ENCODE data around the gene GPR161. TPM values are rescaled to one million over a fixed set of nuclear protein-coding genes. Genes with fewer than 3 reads are reported as not detected.
"Not testable (repeated sequence)": the region's sequence is repeated elsewhere in the genome, so short reads cannot be mapped to it uniquely, and the experiment has no call there.

Gene GPR161, protein sequence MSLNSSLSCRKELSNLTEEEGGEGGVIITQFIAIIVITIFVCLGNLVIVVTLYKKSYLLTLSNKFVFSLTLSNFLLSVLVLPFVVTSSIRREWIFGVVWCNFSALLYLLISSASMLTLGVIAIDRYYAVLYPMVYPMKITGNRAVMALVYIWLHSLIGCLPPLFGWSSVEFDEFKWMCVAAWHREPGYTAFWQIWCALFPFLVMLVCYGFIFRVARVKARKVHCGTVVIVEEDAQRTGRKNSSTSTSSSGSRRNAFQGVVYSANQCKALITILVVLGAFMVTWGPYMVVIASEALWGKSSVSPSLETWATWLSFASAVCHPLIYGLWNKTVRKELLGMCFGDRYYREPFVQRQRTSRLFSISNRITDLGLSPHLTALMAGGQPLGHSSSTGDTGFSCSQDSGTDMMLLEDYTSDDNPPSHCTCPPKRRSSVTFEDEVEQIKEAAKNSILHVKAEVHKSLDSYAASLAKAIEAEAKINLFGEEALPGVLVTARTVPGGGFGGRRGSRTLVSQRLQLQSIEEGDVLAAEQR
- 16.4 and 24.6 TPM in 2 replicates for total RNA-seq

DNA sequence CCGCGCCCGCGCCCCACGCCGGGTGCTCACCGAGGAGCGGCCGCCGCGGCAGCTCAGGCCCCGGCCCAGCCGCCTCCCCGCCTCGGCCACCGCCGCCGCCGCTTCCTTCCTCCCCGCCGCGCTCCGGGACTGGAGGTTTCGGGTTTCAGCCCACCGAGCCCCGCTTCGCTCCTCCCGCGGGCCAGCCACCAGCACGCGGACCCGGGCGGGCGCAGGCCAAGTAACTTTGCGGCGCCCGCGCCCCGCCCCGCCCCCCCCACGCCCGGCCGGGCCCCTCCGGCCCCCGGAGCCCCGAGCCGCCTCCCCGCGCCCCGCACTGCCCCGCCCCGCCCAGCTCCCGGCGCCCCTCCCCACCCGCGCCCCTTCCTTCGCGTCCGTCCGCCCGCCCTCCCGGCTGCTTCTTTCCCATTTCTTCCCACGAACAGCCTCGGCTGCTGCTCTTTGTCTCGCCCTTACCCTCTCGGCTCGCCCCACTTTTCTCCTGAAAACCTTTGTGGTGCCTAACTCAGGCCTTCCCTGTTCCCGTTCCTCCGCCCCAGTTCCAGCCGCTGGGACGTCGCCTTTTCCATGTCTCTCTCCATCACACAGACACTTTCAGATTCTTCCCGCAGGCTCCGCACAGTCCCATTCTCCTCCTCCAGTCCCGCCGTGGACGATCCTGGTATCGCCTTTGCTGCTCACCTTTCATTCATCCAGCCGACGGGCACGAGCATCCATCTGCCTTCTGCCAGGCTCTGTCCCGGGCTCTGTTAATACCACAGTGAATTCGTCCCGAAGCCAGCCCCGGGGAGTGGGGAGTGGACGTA is at the start of gene GPR161:
Gene GPR161 (minus strand): TSS at position 222 of the 806 bp plus-strand sequence. CDS start 32,080 bp downstream, outside the sequence.
- TF ChIP-seq, protein P1, sequence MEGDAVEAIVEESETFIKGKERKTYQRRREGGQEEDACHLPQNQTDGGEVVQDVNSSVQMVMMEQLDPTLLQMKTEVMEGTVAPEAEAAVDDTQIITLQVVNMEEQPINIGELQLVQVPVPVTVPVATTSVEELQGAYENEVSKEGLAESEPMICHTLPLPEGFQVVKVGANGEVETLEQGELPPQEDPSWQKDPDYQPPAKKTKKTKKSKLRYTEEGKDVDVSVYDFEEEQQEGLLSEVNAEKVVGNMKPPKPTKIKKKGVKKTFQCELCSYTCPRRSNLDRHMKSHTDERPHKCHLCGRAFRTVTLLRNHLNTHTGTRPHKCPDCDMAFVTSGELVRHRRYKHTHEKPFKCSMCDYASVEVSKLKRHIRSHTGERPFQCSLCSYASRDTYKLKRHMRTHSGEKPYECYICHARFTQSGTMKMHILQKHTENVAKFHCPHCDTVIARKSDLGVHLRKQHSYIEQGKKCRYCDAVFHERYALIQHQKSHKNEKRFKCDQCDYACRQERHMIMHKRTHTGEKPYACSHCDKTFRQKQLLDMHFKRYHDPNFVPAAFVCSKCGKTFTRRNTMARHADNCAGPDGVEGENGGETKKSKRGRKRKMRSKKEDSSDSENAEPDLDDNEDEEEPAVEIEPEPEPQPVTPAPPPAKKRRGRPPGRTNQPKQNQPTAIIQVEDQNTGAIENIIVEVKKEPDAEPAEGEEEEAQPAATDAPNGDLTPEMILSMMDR (IDR thresholded peaks at IDR 0.05; ENCODE audit: insufficient read depth, low read length, poor library complexity, severe bottlenecking): no peak
- DNase-seq (ENCODE audit: low read depth): no peak
- peak within 1 kb of the TSS; percentile 79 for H3K4me3 ChIP-seq (ENCODE audit: low read depth, low read length)
- no peaks in the 10 kb centered on the region for H3K27me3 ChIP-seq (ENCODE audit: control insufficient read depth, insufficient read depth, low read length)
- H3K36me3 ChIP-seq (ENCODE audit: control insufficient read depth, insufficient read depth, low read length): no peaks in the 10 kb centered on the region

- DNase-seq (ENCODE audit: low read depth); H3K27me3 ChIP-seq (ENCODE audit: control insufficient read depth, insufficient read depth, low read length); H3K4me3 ChIP-seq (ENCODE audit: low read depth, low read length); H3K36me3 ChIP-seq (ENCODE audit: control insufficient read depth, insufficient read depth, low read length): not testable (repeated sequence)
Observed at GRCh38 chr1:168181063-168181720, 44.5 kb upstream of the GPR161 start.

DNA sequence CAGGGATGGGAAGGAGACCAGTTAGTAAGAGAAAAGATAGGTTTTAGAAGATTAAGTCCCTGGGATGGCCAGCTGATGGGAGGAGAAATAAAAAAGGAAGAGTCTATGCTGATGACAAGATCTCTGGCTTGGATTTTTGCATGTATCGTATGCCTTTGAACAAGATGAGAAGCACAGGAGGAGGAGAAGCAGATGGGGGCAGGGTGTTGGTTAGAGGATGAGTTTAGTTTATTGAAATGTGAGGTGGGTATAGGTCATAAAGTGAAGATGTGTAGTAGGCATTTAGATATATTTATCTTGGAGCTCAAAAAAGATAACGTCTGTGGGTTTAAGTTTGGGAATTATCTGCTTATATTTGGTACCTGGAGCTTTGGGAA is 43.4 kb upstream of the GPR161 start:
- no peak for DNase-seq (ENCODE audit: low read depth)
- H3K27me3 ChIP-seq (ENCODE audit: control insufficient read depth, insufficient read depth, low read length): no peaks in the 10 kb centered on the region
- no peaks in the 10 kb centered on the region for H3K36me3 ChIP-seq (ENCODE audit: control insufficient read depth, insufficient read depth, low read length)
- H3K4me3 ChIP-seq (ENCODE audit: low read depth, low read length): peak overlapping the region; percentile 69
- TF ChIP-seq, protein P1 (IDR thresholded peaks at IDR 0.05; ENCODE audit: insufficient read depth, low read length, poor library complexity, severe bottlenecking): no peak

GRCh38 chr1:168179438-168180147 is 42.9 kb upstream of the GPR161 start:
- DNase-seq (ENCODE audit: low read depth): no peak
- H3K36me3 ChIP-seq (ENCODE audit: control insufficient read depth, insufficient read depth, low read length): no peaks in the 10 kb centered on the region
- peak overlapping the region; percentile 69 for H3K4me3 ChIP-seq (ENCODE audit: low read depth, low read length)
- H3K27me3 ChIP-seq (ENCODE audit: control insufficient read depth, insufficient read depth, low read length): no peaks in the 10 kb centered on the region
- TF ChIP-seq, protein P1 (IDR thresholded peaks at IDR 0.05; ENCODE audit: insufficient read depth, low read length, poor library complexity, severe bottlenecking): no peak

DNA sequence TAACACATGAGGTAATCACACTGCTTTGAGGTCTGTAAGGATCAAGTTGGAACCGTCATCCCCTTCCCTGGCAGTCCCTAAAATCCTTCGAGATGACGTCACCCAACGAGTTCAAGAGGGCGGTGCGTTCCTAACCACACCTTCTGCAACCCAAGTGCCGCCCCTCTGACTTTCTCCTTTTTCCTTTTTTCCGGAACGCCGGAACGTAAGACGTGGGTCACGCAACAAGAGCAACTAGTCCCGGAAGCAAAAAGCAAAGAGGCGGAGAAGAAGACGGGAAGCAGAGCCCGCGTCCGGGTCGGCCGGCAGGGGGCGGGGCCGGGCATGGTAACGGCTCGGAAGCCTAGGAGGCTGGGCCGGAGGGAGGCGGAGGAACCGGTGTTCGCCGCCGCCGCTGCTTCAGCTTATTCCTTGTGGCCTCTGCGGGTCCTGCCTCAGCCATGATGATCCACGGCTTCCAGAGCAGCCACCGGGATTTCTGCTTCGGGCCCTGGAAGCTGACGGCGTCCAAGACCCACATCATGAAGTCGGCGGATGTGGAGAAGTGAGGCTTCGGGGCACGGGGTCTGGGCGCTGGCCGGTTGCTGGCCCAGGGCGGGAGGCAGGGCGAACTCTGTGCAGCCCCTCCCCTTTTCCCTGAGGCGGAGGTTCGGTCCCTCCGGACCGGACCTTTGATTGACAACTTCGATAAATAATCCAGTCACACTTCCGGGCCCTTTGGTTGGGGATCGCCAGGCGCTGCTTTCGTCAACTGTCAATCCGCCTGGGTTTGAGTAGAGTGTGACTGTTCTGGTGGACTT is 42.1 kb upstream of the GPR161 start, which contains the start of gene TIPRL:
Gene TIPRL (plus strand): TSS at position 325 of the 800 bp plus-strand sequence. CDS start 116 bp downstream, at position 441.
- Histone ChIP-seq H3K27me3 (ENCODE audit: control insufficient read depth, insufficient read depth, low read length) (no peaks in the 10 kb centered on the region), H3K4me3 (ENCODE audit: low read depth, low read length) (peak within 1 kb of the TSS; percentile 69), H3K36me3 (ENCODE audit: control insufficient read depth, insufficient read depth, low read length) (no peaks in the 10 kb centered on the region)
- peak; percentile 94 for DNase-seq (ENCODE audit: low read depth)
- TF ChIP-seq, protein P1 (IDR thresholded peaks at IDR 0.05; ENCODE audit: insufficient read depth, low read length, poor library complexity, severe bottlenecking): peak; percentile 68

Measured in kidney epithelial cell (primary cell).